Transverse colon (tissue), 4 donors: ENCODE data around the gene PML. TPM values are rescaled to one million over a fixed set of nuclear protein-coding genes. Genes with fewer than 3 reads are reported as not detected.

Experiments used
- DNase-seq: peaks from one replicate; pipeline ENCODE4 v3.0.0-alpha.2; 2019
- H3K27ac ChIP-seq, 4 donors: fragments of 200-600 bp; sonication (generic); 2 replicates each; pipeline ENCODE4 v1.5.1; 2016 to 2018; ENCODE audit warnings: inconsistent platforms in 4 of 4
- H3K27me3 ChIP-seq: fragments of 200-600 bp; sonication (generic); 2 replicates; pipeline ENCODE4 v1.5.1; 2017; ENCODE audit warnings: inconsistent platforms
- H3K36me3 ChIP-seq, 4 donors: fragments of 200-600 bp; sonication (generic); 2 replicates each; pipeline ENCODE4 v1.5.1; 2017 to 2019; ENCODE audit warnings: inconsistent platforms in 4 of 4
- H3K4me1 ChIP-seq, 4 donors: fragments of 200-600 bp; sonication (generic); 2 replicates each; pipeline ENCODE4 v1.5.1; 2017 to 2020; ENCODE audit warnings: inconsistent platforms in 4 of 4
- H3K4me3 ChIP-seq, 4 donors: fragments of 200-600 bp; sonication (generic); 1 replicate in 1 of 4; 2 replicates in 3 of 4; pipeline versions ENCODE4 v1.5.1 to v1.6.1; 2017 to 2019; ENCODE audit warnings: inconsistent platforms in 4 of 4
- H3K9me3 ChIP-seq, 2 donors: fragments of 200-600 bp; sonication (generic); 2 replicates each; pipeline ENCODE4 v1.5.1; 2017 to 2019; ENCODE audit warnings: inconsistent platforms in 2 of 2
- EP300 ChIP-seq: sonication (generic); formaldehyde crosslinking; IDR thresholded peaks from one replicate; pipeline ENCODE4 v1.6.1; 2017; ENCODE audit warnings: antibody characterized with exemption, low read depth
- POLR2A ChIP-seq: fragments of 450-650 bp; IDR thresholded peaks from one replicate; pipeline ENCODE4 v1.6.1; 2016; ENCODE audit warnings: antibody characterized with exemption, mild to moderate bottlenecking, moderate library complexity
- POLR2AphosphoS5 ChIP-seq, 3 donors: sonication (generic); formaldehyde crosslinking; IDR thresholded peaks; one replicate each; pipeline ENCODE4 v1.6.1; 2016; ENCODE audit warnings: antibody characterized with exemption in 3 of 3
- WGBS, 2 donors: methylation state at CpG; one replicate each; pipeline ENCODE4 v1.1.5; 2018; ENCODE audit warnings: low coverage in 1 of 2; 5-methylcytosine and 5-hydroxymethylcytosine counted together
- in situ Hi-C, 4 donors: fragments of 200-750 bp; cut with MboI; loops; one replicate each; pipeline versions ENCODE4 v1.15.0 to v1.15.1; 2017; ENCODE audit warnings: low sequenced_read_pairs in 3 of 4, low pct_ligation_motif_present in 1 of 4, low pct_unique_long_range_greater_than_20kb in 1 of 4
- intact Hi-C: fragments of 100-400 bp; cut with DNase I; formaldehyde crosslinking; loops from one replicate; pipeline ENCODE4 v1.15.1; 2023; ENCODE audit warnings: low total_unique reads
- total RNA-seq, 4 donors: library from RNA; depleted of rRNA; stranded (reverse); fragments of >200 nt; gene quantifications; one replicate each; pipeline ENCODE4 v1.1.0, GENCODE V29; 2016
- TF ChIP-seq, protein P1 (sequence below), 5 experiments: fragments of 200-600 bp in 3 of 5; fragments of 450-650 bp in 2 of 5; sonication (generic) in 3 of 5; IDR thresholded peaks; 1 replicate in 2 of 5; 2 replicates in 3 of 5; pipeline ENCODE4 v1.5.1; 2016 to 2017; ENCODE audit warnings: antibody characterized with exemption in 5 of 5, inconsistent platforms in 3 of 5, mild to moderate bottlenecking in 2 of 5, moderate library complexity in 1 of 5

Gene PML
- total RNA-seq, 4 donors from 2014 or later: 35.1 to 128 (median 70.0) TPM

DNA sequence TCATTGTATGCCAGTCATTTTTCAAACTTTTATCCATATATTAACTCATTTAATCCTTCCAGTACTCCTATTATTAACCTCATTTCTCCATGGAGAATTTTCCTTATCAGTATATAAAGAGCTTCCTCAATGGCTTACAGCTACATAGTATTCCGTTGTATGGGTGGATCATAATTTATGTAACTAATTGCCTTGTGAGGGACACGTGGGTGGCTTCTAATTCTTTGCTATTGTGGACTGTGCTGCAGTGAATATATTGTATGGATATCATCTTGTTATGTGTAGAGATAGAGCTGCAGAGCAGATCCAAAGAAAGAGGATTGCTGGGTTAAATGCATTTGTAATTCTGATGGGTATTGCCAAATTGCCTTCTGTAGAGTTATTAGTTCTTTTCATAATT lies 25.2 kb downstream of the PML start:
- intact Hi-C loops: no loop called here
- no peaks in the 10 kb centered on the region for H3K4me1 ChIP-seq
- H3K36me3 ChIP-seq: peaks cover 0 to 9% (median 4%) of the 10 kb centered on the region in 4 donors
- DNase-seq: no peak
- TF ChIP-seq POLR2A (no peak), EP300 (no peak), POLR2AphosphoS5 (IDR thresholded peaks at IDR 0.05) (no peak)
- TF ChIP-seq, protein P1, sequence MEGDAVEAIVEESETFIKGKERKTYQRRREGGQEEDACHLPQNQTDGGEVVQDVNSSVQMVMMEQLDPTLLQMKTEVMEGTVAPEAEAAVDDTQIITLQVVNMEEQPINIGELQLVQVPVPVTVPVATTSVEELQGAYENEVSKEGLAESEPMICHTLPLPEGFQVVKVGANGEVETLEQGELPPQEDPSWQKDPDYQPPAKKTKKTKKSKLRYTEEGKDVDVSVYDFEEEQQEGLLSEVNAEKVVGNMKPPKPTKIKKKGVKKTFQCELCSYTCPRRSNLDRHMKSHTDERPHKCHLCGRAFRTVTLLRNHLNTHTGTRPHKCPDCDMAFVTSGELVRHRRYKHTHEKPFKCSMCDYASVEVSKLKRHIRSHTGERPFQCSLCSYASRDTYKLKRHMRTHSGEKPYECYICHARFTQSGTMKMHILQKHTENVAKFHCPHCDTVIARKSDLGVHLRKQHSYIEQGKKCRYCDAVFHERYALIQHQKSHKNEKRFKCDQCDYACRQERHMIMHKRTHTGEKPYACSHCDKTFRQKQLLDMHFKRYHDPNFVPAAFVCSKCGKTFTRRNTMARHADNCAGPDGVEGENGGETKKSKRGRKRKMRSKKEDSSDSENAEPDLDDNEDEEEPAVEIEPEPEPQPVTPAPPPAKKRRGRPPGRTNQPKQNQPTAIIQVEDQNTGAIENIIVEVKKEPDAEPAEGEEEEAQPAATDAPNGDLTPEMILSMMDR (IDR thresholded peaks at IDR 0.05): no peak
- H3K4me3 ChIP-seq: no peak overlapping the region
- no peaks in the 10 kb centered on the region for H3K27me3 ChIP-seq
- in situ Hi-C loops: loop anchor here in 1 of 4 donors (10.0 kb wide), 1 partner anchor 55 kb away; no protein-coding TSS in a partner anchor
- H3K27ac ChIP-seq: no peak overlapping the region
- 69% methylated on average over 2 of the region's 2 CpGs; no CpG with 5 or more reads in 1 of the 2 donors for WGBS, 2 donors
- no peaks in the 10 kb centered on the region for H3K9me3 ChIP-seq

GRCh38 chr15:74022706-74023470 lies 28.4 kb downstream of the PML start:
- intact Hi-C loops: no loop called here
- Histone ChIP-seq H3K4me3 (no peak overlapping the region), H3K36me3 (peaks cover 0 to 30% (median 8%) of the 10 kb centered on the region in 4 donors), H3K4me1 (peaks cover 0 to 8% (median 0%) of the 10 kb centered on the region in 4 donors), H3K27ac (no peak overlapping the region), H3K9me3 (no peaks in the 10 kb centered on the region), H3K27me3 (no peaks in the 10 kb centered on the region)
- no peak for DNase-seq
- in situ Hi-C loops: loop anchor here in 1 of 4 donors (10.0 kb wide), 1 partner anchor 58 kb away; no protein-coding TSS in a partner anchor
- WGBS, 2 donors: 96% methylated on average over 9 to 62 of the region's 66 CpGs
- TF ChIP-seq POLR2A (no peak), EP300 (no peak), POLR2AphosphoS5 (IDR thresholded peaks at IDR 0.05) (no peak)
- TF ChIP-seq, protein P1 (IDR thresholded peaks at IDR 0.05): no peak

DNA sequence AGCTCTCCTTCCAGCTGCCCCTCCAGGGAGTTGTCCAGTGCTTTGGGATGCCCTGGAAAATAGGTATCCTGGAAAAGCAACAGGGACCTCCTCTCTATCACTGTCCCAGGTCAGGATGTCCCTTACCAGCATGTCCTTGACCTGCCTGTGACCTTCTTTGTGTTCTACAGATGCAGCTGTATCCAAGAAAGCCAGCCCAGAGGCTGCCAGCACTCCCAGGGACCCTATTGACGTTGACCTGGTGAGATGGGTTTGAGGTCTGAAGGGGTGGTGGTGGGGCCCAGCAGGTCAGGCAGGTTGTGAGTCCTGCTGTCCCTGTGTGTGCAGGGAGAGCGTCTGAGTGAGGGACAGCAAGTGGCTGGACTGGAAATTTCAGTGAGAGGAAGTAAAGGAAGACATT lies 30.2 kb downstream of the PML start:
- intact Hi-C loops (no loop called here), in situ Hi-C loops (loop anchor here in 1 of 4 donors (10.0 kb wide), 1 partner anchor 60 kb away; no protein-coding TSS in a partner anchor)
- H3K36me3 ChIP-seq: peaks cover 0 to 30% (median 8%) of the 10 kb centered on the region in 4 donors
- H3K4me3 ChIP-seq: no peak overlapping the region
- H3K27ac ChIP-seq: peak overlapping the region in 1 of 4 donors; percentile 23
- H3K4me1 ChIP-seq: peaks cover 0 to 8% (median 2%) of the 10 kb centered on the region in 4 donors
- H3K9me3 ChIP-seq: no peaks in the 10 kb centered on the region
- no peak for DNase-seq
- no peaks in the 10 kb centered on the region for H3K27me3 ChIP-seq
- 86% methylated on average over 2 of the region's 2 CpGs; no CpG with 5 or more reads in 1 of the 2 donors for WGBS, 2 donors
- TF ChIP-seq, protein P1 (IDR thresholded peaks at IDR 0.05): no peak
- TF ChIP-seq POLR2A (no peak), POLR2AphosphoS5 (IDR thresholded peaks at IDR 0.05) (no peak), EP300 (no peak)

DNA sequence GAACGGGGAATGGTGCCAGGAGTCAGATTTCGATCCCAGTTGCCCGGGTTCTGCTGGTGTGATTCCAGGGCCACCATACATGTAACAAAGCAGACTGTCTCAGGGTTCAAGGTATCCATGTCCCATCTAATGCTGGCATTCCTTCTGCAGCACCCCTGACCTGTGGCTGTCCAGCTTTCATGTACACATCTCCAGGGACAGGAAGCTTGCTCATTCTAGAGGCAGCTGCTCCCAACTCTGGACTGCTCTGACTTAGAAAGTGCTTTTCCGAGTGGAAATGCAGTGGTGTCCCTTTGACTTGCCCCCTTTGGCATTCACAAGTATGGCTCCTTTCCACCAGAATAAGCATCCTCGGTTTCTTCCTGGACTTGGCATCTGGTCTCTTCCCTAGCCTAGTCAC lies 30.9 kb downstream of the PML start:
- H3K4me1 ChIP-seq: peaks cover 0 to 8% (median 2%) of the 10 kb centered on the region in 4 donors
- no peaks in the 10 kb centered on the region for H3K27me3 ChIP-seq
- no peak for DNase-seq
- TF ChIP-seq POLR2AphosphoS5 (IDR thresholded peaks at IDR 0.05) (no peak), EP300 (no peak), POLR2A (no peak)
- TF ChIP-seq, protein P1 (IDR thresholded peaks at IDR 0.05): no peak
- in situ Hi-C loops (loop anchor here in 1 of 4 donors (10.0 kb wide), 1 partner anchor 61 kb away; no protein-coding TSS in a partner anchor), intact Hi-C loops (no loop called here)
- no peaks in the 10 kb centered on the region for H3K9me3 ChIP-seq
- peaks cover 0 to 30% (median 8%) of the 10 kb centered on the region in 4 donors for H3K36me3 ChIP-seq
- peak overlapping the region in 1 of 4 donors; percentile 23 for H3K27ac ChIP-seq
- no peak overlapping the region for H3K4me3 ChIP-seq
- WGBS, 2 donors: 58 to 70% methylated on average over 2 to 5 of the region's 5 CpGs
